ENCODE data around the gene KCNIP1.

The KCNIP1 gene

GRCh38 chr5:170632266-170632984 lies 128.6 kb downstream of the KCNIP1 start:
- no peak for DNase-seq

DNA sequence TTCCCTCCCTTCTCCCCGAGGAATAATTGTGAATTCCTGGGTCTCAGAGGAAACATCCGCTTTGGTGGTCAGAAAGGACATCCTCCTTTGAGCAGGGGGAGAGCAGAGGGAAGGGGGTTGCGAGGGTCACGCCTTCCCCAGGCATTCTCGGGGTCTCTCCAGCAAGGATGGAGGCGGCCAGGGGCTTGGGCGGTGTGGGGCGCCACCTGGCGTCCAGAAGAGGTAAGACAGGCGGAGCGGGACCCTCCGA lies 129.1 kb downstream of the KCNIP1 start:
- DNase-seq = peak; percentile 33

- DNase-seq = no peak
These were observed 129.6 kb downstream of the KCNIP1 start for GRCh38 chr5:170633235-170634081.

DNA sequence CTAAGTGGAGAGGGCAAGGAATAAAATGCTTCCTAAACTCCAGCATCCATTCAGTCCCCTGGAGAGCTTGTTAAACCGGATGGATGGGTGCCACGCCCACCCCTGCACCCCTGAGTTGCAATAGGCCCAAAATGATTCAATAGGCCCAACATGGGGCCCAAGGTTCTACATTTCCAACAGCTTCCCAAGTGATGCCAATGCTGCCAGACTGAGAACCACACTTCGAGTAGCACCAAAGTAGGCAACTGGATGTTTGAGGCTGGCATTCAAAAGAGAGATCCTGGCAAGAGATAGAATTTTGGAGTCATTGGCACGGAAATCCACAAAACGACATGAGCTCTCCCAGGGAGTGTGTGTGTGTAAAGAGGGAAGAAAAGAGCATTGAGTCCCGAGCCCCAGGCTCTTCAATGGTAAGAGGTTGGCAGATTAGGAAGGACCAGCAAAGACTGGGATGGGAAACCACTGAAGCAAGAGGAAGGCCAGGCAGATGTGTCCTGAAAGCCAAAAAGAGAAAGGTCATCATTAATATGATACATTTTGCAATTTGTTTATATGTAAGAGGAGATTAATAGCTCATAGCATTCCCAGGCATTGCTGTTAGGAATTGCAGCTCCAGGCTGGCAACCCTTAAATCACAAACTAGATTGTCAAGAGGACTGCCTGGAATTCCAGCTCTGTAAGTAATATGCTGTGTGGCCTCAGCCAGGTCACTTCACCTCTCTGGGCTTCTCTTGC lies 130.6 kb downstream of the KCNIP1 start:
- DNase-seq = no peak

- DNase-seq = no peak
These were observed 131.9 kb downstream of the KCNIP1 start for GRCh38 chr5:170635706-170636105.

- no peak for DNase-seq
These were observed 132.4 kb downstream of the KCNIP1 start for GRCh38 chr5:170636206-170636605.

DNA sequence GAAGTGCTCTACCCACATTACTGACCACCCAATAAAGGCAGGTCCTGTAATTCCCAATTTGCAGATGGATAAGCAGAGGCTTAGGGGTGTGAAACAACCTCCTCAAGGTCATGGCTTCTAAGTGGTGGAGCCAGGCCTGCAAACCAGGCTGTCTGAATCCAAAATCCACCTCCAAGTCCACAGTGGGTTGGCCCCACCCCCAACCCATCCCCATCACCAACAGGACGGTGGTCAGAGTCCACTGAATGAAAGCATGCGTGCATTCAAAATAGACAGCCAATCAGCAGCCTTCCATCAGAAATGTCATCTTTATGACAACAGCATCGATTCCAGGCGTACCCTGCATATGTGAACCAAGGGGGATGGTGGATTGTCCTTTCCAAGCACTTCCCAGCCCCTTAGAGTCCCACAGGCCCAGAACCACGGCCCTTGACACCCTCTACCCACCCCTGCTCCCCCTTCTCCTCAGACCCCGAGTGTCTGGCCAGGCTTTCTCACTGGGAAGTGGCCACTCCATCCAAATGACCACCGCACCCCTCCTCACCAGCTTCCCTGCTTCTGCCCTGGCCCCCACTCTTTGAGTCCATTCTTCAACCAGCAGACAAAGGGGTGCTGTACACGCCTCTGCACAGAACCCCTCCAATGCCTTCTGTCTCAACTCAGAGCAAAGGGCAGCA lies 133.1 kb downstream of the KCNIP1 start:
- DNase-seq = no peak

- no peak for DNase-seq
These were observed 134.2 kb downstream of the KCNIP1 start for GRCh38 chr5:170638051-170638450.

DNA sequence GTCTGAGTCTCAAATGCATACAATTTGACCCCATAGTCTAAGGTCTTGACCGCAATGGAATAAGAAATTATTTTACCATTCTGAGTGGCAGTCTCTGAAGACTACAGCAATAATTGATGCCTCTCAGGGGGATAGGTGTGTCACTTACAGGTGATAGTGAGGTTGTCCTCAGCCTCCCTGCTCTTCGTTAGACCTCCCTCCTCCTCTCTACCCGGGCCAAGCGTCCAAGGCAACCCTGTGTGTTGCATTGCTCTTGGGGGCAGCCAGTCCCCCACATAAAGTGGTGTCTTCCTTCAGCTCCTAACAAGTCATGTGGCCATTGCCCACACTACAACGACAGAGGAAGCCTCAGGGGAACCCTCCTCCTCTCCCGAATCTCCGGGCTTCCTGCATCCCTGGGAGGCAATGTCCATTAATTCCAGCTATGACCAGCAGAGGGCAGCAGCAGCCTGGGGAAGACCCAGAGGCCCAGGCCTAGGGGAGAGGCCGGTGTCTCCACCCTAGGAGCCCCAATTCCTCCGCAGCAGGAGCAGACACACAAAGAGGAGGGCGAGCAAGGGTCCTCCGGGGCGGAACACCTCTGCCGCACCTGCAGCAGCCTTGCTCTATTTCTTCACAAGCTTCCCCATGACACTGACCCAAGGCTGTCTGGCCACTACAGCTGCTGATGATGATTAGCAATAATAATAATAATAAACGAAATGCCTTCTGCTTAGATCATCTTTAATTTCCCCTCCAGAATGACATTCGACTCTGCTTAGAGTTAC lies 134.8 kb downstream of the KCNIP1 start:
- DNase-seq = peak; percentile 19

DNA sequence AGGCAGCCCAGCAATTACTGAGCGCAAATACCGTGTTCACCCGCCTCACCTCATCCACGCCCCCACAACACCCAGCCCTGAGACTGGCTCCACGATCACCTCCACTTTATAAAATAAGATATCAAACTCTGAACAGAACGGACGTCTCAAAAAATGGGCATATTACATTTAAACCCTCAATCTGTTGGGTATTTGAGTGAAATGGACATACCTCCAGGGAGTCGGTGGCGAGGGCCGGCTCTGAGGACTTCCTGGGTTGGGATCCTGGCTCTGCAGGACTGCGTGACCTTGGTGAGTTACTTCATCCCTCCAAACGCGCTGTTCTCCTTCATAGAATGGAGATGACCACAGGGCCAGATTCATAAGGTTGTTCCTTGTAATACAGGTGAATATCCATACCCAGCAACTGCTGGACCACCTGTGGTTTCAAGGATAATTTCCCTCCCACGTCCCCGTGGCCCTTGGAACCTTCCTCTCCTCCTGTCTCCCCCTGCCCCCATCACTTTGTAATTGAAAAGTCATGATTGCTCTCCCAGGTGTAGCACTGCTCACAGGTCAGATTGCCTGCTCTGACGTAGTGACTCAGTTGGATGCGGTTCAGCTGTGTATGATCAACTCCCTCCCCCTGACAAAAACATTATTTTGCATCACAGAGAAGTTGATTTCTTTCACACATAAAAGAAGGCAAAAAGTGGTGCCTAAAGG lies 135.6 kb downstream of the KCNIP1 start:
- DNase-seq = no peak

DNA sequence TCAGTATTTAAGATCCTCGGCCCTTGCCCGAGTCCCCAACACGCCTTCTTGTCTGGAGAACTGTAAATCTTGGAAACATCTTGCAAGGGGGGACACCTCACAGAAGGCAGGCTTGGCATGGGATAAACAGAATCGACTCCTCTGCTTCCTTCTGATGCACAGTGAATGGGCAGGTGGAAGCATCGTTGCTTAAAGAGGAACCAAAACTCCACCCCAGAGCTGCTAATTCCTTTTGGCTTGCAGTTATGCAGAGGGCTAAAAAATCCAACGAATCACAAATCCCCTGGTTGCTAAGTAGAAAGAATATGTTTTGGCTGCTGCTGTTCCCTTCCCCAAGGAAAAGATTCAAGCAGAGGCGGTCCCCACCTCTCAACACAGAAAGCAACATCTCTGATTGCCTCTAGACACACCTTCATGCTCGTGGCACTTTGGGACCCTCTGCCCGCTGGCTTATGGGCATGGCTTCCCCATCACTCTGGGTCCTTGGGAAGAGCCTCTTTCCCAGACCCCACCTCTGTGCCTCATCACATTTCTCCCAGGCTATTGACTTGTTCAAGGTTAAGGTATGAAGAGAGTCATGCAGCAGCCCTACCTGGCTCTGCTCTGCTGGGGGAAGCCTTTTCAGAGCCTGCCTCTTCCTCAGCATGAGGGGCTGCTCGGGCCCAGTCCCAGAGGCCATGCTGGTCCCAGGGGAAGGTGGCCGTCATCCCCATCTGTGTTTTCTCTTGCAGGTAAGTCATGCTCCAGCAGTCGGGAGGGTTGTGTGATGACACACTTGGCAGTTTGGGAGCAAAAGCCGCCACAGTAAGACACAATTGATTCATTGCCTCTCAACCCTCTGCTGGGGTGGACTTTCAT lies 137.1 kb downstream of the KCNIP1 start:
- DNase-seq = no peak

- no peak for DNase-seq
These were observed 137.8 kb downstream of the KCNIP1 start for GRCh38 chr5:170641589-170642031.

- no peak for DNase-seq
These were observed 138.4 kb downstream of the KCNIP1 start for GRCh38 chr5:170642066-170642735.

GRCh38 chr5:170642776-170643436 lies 139.1 kb downstream of the KCNIP1 start:
- DNase-seq = no peak

GRCh38 chr5:170643591-170643990 lies 139.8 kb downstream of the KCNIP1 start:
- no peak for DNase-seq

GRCh38 chr5:170644501-170644900 lies 140.7 kb downstream of the KCNIP1 start:
- DNase-seq = no peak

- DNase-seq = no peak
These were observed 144.7 kb downstream of the KCNIP1 start for GRCh38 chr5:170648541-170648940.

DNA sequence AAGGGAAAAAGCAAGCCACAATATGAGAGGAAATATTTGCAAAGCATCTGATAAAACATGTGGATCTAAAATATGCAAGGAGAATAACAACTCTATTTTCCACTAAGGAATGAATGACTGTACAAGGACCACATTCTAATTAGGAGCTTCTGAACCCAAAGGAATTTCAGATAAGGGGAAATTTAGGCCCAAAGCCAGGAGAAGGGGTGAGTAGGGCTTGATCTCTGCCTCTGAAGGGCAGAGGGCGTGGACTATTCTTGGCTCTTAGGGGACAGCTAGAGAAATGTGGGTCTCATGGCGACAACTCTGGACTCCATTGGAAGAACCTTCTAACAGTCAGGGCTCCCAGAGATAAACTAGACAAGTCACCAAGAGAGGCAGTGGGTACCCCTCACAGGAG lies 147.0 kb downstream of the KCNIP1 start:
- no peak for DNase-seq

- DNase-seq = no peak
These were observed 147.9 kb downstream of the KCNIP1 start for GRCh38 chr5:170651604-170652277.

Data from central memory CD4-positive, alpha-beta T cell (primary cell).